ENCODE data around the gene SNRNP70.
"Not testable (repeated sequence)": the region's sequence is repeated elsewhere in the genome, so short reads cannot be mapped to it uniquely, and the experiment has no call there.

The SNRNP70 gene

DNA sequence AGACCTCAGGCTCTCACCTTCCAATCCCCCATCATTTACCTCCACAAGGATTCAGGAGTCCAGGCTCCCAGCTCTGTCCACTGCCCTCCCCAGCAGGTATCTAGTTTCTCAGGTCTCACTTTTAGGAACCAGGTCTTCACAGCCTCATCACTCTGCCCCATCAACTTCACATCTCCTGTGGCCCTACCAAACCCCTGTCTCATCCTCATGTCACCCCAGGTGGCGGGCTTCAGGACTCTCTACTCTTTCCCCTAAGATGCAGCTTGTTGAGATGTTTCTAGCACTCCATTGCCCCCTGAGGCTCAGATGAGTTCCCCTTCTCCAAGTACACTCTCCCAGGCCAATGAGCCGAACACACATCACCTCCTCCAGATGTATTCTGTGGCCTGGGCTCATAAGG is 35.6 kb downstream of the SNRNP70 start:
- no peak for DNase-seq (ENCODE audit: low spot score)

DNA sequence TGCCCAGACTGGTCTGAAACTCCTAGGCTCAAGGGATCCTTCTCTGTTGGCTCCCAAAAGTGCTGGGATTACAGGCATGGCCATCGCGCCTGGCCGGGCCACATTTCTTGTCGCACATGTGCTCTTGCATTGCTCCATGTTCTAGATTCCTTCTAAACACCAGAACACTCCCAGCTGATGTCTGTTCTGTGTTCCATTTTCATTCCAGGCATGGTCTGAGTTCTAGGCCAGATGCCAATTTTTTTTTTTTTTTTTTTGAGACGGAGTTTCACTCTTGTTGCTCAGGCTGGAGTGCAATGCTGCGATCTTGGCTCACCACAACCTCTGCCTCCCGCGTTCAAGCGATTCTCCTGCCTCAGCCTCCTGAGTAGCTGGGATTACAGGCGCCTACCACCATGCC is 36.6 kb downstream of the SNRNP70 start:
- not testable (repeated sequence) for DNase-seq (ENCODE audit: low spot score)

DNA sequence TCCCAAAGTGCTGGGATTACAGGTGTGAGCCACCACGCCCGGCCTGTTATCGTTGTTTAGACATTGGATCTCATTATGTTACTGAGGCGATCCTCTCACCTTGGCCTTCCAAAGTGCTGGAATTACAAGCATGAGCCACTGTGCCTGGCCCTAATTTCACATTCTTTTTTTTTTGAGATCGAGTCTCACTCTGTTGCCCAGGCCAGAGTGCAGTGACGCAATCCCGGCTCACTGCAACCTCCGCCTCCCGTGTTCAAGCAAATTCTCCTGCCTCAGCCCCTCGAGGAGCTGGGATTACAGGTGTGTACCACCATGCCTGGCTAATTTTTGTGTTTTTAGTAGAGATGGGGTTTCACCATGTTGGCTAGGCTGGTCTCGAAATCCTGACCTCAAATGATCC is 38.0 kb downstream of the SNRNP70 start:
- DNase-seq (ENCODE audit: low spot score): not testable (repeated sequence)

DNA sequence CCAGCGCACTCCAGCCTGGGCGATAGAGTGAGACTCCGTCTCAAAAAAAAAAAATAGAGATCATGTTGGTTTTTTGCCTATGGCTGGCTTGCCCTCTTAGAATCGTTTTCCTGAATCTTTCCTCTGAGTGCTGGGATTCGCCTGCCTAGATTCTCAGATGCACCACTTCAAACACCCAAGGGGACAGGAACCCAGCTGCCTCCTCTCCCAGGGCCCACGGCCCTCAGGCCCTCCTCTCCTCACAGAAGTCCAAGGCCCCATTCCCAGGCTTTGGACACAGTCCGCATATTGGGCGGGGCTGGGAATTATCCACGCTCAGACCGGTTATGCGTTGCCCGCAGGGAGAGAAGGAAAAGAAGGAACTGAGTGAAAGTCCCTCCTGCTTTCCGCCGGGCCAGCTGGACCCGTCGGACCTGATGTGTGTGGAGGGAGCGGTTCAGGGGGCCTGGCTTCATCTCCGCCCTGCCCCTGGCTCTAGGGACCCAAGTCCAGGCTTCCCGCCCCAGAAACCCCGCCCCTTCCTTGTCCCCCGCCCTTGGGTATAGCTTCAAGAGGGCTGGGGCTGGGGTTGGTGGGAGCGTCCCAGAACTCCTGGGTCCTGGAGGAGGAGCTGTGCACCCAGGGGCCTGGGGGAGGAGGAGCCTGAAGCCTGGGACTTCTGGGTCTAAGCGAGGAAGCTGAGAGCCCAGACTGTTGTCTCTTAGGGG is 39.9 kb downstream of the SNRNP70 start:
- DNase-seq (ENCODE audit: low spot score): no peak

DNA sequence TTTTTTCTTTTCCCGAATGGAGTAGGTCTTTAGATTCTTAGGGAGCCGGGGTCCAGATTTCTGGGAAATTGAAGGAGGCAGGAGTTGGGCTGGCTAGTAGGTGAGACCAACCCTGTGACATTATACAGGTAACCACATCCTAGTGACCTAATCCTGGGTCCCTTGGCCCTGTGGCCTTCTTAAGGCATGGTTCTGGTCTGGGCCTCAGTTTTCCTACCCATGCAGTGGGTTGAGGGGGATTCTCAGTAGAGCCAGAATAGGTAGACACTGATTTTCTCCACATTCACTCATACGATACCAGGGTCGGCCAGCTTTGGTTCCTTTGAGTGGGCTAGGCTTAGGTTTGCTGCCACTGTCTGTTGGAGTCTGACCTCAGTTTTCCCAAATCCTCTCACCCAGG is 41.3 kb downstream of the SNRNP70 start:
- DNase-seq (ENCODE audit: low spot score): no peak

DNA sequence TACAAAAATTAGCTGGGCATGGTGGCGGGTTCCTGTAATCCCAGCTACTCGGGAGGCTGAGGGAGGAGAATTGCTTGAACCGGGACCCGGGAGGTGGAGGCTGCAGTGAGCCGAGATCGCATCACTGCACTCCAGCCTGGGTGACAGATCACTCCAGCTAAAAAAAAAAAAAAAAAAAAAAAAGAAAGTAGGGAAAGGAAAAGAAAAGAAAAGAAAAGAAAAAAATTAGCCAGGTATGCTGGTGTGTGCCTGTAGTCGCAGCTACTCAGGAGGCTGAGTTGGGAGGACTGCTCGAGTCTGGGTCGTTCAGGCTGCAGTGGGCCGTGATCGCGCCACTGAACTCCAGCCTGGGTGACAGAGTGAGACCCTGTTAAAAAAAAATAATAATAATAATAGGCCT is 42.0 kb downstream of the SNRNP70 start:
- DNase-seq (ENCODE audit: low spot score): not testable (repeated sequence)

DNA sequence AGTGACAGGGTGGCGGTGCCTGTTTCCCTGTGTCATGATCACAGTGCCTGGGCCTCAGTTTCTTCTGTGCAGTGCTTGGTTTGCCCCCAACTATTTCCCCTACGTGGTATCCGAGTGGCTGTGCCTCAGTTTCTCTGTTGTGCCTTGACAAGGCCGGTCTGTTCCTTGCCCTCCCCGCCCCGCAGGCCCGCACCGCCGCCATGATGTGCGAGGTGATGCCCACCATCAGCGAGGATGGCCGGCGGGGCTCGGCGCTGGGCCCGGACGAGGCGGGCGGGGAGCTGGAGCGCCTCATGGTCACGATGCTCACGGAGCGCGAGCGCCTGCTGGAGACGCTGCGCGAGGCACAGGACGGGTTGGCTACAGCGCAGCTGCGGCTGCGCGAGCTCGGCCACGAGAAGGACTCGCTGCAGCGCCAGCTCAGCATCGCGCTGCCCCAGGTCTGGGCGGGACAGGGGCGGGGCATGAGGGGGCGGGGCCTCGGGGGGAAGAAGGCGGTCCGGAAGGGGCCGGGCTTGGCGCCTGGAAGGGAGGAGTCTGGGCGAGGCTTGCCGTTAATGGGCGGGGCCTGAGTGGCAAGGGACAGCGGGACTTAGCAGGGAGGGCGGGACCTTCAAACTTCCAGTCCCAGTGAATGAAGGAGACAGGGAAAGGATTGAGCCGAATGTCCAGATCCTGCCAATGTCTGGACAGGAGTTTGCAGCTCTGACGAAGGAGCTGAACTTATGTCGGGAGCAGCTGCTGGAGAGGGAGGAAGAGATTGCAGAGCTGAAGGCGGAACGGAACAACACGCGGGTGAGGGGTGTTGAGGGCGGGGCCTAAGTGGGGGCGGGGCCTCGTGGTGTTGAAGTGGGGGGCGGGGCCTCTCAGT is 42.7 kb downstream of the SNRNP70 start:
- peak; percentile 99 for DNase-seq (ENCODE audit: low spot score)

DNA sequence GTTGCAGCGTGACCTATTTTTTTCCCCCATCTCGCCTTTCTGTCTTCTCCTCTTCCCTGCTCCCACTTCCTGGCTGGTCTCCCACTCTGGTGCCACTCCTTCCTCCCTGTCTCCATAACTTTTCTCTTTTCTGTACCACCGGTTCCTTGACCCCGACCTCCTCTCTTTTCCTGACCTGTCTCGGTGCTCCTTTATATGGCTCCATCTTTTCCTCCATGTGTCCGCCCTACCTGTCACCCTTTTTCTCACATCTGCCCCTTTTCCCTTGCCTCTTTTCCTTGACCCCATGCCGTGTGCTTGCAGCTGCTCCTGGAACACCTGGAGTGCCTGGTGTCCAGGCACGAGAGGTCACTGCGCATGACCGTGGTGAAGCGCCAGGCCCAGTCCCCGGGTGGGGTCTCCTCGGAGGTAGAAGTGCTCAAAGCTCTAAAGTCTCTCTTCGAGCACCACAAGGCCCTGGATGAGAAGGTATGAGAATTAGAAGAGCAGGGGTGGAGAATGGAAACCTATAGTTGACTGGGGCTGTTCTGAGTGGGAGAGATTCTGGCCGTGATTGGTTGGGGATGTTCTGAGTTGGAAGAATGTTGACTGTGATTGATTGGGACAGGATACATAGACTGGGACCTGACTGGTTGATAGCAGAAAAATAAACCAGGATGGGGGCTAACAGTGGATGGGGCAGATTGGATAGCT is 43.4 kb downstream of the SNRNP70 start:
- DNase-seq (ENCODE audit: low spot score): no peak

DNA sequence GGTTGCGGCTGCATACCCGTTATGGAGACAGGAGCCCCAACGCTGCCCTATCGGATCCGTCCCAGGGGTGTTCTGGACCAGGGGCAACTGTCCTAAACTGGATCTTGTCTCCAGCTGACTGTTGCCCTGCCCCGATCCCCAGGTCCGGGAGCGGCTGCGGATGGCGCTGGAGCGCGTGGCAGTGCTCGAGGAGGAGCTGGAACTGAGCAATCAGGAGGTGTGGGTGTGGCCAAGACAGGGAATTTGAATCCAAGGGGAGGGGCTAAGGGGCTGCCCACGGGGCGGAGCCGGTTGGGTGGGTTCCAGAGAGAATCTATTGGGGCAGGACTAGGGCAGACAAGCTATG is 44.0 kb downstream of the SNRNP70 start:
- DNase-seq (ENCODE audit: low spot score): no peak

DNA sequence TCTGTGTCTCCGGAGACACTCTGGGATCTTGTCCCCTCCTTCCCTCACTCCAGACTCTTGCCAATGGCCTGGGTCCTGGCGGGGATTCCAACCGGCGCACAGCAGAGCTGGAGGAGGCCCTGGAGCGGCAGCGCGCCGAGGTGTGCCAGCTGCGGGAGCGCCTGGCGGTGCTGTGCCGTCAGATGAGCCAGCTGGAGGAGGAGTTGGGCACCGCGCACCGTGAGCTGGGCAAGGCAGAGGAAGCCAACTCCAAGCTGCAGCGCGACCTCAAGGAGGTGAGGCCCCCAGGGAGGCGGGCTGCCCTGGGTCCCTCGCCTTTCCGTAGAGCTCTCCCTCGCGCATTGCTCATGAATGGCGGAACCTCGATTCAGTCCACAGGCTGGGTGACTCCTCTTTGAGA is 45.1 kb downstream of the SNRNP70 start:
- DNase-seq (ENCODE audit: low spot score): no peak

DNA sequence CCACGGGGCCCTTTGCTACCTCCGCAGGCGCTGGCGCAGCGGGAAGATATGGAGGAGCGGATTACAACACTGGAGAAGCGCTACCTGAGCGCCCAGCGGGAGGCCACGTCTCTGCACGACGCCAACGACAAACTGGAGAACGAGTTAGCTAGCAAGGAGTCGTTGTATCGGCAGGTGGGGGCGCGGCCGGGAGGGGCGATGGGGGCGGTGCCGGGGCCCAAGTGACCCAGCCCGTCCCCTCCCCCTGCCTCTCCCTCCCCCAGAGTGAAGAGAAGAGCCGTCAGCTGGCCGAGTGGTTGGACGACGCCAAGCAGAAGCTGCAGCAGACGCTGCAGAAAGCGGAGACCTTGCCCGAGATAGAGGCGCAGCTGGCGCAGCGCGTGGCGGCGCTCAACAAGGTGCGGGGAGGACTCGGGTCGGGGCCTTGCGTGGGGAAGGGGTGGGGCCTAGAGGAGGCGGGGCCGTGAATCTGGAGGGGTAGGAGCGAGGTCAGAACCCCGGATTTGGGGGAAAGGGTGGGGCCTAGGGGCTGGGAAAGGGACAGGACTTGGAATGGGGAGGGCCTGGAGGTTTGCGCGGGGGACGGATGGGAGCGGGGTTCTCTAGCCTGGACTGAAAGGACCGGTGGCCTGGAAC is 47.8 kb downstream of the SNRNP70 start:
- DNase-seq (ENCODE audit: low spot score): no peak

DNA sequence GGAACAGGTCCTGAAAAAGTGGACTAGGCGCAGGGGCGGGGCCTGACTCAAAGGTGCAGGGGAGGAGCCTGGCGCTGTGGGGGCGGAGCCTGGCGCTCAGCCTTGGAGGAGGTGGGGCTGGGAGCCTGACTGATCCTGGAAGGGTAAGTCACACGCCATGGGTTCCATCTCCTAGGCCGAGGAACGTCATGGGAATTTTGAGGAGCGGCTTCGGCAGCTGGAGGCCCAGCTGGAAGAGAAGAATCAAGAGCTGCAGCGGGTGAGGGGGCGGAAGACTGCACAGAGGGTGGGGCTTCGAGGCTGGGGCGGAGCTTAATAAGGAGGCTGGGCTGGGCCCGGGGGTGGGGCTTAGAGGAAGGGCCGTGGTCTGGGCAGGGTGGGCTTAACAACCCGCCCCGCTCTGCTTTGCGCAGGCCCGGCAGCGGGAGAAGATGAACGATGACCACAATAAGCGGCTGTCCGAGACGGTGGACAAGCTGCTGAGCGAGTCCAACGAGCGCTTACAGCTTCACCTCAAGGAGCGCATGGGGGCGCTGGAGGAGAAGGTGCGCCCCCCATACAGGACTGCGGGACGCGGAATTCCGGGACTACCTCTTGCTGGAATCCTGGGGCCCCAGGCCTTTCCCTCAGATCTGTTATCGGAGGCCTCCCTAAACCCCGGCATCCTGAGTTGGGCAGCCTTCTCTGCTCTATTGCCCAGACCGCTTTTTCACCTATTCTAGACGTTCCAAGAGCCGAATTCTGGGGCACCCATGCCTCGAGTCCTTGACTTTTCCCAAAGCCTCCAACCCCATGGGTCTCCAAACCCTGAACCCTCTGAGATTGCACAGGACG is 48.6 kb downstream of the SNRNP70 start:
- peak; percentile 73 for DNase-seq (ENCODE audit: low spot score)

DNA sequence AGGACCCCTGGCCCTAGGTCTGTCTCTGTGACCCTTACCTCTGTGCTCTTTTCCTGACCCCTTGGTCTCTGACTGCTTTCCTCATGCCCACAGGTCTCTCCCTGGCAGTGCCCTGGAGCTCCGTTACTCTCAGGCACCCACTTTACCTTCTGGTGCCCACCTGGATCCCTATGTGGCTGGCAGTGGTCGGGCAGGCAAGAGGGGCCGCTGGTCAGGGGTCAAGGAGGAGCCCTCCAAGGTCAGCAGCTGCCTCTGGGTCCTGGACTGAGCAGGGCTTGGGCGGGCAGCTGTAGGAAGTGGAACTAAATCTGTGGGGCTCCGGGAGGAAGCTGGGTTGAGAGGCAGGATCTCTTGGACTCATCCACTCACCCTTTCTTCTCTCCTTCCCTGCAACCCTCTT is 50.4 kb downstream of the SNRNP70 start:
- DNase-seq (ENCODE audit: low spot score): no peak

DNA sequence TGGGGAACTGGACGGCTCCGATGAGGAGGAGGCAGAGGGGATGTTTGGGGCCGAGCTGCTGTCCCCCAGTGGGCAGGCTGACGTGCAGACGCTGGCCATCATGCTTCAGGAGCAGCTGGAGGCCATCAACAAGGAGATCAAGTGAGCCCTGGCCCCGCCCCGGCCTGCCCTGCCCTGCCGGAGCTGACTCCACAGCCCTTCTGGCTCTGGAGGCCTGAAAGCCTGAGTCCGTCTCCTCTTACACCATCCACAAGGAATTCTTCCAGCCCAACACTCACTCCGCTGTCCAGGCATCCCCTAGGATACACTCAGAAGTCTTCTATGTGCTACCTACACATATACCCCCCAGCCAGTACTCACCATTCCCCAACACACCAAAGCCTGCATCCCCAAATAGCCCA is 51.5 kb downstream of the SNRNP70 start:
- peak; percentile 78 for DNase-seq (ENCODE audit: low spot score)

DNA sequence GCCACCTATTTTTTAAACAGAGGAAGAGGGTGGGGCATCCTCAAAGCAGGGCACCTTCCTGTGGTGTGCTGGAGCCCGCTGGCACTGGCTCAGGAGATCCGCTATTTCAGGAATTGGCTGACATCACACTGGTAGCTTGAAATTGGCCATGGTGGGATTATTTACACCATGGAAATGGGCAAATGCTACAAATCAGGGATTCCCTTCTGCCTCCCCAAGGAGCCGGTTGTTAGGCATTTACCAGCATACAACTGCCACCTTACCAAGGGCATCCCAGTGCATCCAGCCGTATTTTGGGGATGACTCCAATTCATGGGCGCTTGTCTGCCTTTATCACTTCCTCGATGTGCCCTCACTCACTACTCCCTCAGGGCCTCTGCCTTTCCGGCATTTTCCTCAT is 55.7 kb downstream of the SNRNP70 start:
- no peak for DNase-seq (ENCODE audit: low spot score)

DNA sequence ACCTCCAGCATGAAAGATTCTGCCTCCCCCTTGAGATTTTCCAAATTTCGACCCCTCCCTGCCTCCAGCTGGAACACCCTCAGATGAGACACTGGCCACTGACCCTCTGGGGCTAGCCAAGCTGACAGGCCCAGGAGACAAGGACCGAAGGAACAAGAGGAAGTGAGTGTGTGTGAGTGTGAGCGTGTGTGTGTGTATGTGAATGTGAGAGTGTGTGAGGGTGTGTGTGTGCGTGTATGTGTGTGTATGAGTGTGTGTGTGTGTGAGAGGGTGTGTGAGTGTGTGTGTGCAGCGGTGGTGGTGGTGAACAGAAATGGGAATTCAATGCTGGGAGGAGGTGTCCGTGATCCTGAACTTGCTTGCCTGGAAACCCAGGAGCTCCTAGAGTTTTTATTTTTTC is 56.1 kb downstream of the SNRNP70 start:
- no peak for DNase-seq (ENCODE audit: low spot score)

DNA sequence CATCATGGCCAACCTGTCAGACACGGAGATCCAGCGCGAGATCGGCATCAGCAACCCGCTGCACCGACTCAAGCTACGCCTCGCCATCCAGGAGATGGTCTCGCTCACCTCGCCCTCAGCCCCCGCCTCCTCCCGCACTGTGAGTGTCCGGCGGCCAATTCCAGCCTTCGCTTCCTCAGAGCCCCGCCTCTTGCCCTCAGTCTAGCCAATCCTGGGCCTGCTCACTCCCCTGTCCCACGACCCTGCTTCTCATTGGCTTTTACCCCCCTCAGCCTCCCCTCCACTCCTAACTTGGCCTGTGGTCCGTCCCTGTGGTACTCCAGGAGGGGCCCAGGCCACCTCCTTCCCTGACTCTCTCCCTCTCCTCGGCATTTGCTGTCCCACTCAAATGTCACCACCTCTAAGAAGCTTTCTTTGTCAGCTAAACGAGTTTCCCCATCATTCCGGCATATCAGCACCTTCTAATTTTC is 57.6 kb downstream of the SNRNP70 start:
- peak; percentile 96 for DNase-seq (ENCODE audit: low spot score)

DNA sequence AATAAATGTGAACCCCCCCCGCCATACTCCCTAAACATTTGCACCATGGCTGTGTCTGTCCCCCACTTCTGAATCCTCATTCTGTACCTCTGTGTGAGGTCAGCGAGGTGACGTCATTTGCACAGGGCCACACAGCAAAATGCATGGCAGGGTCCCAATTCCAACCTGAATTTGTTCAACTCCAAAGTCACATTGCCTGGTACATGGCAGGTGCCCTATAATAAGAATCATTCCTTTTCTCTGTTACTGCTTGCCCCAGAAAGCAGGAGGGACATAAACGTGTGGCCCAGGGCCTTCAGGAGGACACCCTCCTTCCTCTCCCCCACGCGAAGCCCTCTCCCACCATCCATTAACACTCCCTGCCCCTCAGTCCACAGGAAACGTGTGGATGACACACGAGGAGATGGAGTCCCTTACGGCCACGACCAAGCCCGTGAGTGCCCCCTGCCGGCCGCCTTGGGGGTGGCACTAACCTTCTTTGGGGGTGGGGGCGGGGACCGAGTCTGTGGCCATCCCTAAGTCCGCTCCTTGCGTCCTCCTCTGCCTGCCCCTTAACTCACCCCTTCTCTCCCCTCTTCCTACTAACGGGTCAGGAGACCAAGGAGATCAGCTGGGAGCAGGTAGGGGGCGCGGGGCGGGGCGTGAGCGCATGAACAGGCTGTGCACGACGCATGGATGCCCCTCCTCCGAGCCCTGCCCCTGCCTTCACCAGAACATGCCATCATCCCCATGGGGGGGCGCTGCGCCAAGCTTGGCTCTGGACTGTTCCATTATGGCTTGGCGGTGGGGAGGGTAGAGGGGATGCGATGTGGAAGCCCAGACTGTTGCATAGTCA is 60.5 kb downstream of the SNRNP70 start:
- DNase-seq (ENCODE audit: low spot score): peak; percentile 82

DNA sequence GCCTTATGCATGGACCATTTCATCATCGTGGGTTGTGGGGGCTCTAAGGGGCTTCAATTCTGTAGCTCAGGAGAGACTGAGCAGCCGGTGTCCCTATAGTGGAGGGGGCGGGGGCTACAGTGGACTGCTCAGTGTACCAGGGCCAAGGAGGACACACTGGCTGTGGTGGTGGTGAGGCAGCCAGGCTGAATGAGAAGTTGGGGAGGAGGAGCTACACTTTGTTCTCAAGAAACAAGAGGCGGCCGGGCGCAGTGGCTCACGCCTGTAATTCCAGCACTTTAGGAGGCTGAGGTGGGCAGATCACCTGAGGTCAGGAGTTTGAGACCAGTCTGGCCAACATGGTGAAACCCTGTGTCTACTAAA is 61.1 kb downstream of the SNRNP70 start:
- DNase-seq (ENCODE audit: low spot score): not testable (repeated sequence)

DNA sequence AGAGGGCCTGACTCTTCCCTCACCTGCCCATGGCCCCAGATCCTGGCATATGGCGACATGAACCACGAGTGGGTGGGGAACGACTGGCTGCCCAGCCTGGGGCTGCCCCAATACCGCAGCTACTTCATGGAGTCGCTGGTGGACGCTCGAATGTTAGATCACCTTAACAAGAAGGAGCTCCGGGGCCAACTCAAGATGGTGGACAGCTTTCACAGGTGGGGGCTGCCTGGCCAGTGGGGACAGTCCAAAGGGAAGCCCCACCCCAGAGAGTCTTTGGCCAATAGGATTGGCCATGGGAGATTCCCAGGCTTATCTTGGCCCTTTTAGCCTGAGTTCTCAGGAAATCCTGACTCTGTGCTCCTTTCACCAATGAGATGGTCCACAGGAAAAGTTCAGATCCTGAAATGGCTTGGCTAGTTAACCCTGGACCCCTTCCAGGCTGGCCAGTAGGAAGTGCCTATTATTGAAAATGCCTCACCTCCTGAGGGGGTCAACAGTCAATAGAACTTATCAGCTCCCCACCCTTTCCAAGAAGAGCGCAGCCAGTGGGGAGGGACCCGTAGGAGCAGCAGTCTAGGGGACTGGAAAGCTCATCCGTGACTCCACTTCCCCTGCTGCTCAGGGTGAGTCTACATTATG is 62.9 kb downstream of the SNRNP70 start:
- DNase-seq (ENCODE audit: low spot score): no peak
